ENCODE data around the gene KCNAB1.

The KCNAB1 gene

GRCh38 chr3:156368189-156368588 lies 247.8 kb downstream of the KCNAB1 start:
- no peak for DNase-seq (ENCODE audit: low read depth, low spot score)

GRCh38 chr3:156371701-156372100 lies 251.3 kb downstream of the KCNAB1 start:
- no peak for DNase-seq (ENCODE audit: low read depth, low spot score)

GRCh38 chr3:156373095-156373494 lies 252.7 kb downstream of the KCNAB1 start:
- DNase-seq (ENCODE audit: low read depth, low spot score) = no peak

GRCh38 chr3:156373654-156374053 lies 253.3 kb downstream of the KCNAB1 start:
- DNase-seq (ENCODE audit: low read depth, low spot score) = no peak

GRCh38 chr3:156376199-156376598 lies 255.8 kb downstream of the KCNAB1 start:
- DNase-seq (ENCODE audit: low read depth, low spot score) = no peak

- DNase-seq (ENCODE audit: low read depth, low spot score) = no peak
Measured at GRCh38 chr3:156377266-156377665, 256.9 kb downstream of the KCNAB1 start.

- DNase-seq (ENCODE audit: low read depth, low spot score) = no peak
Measured at GRCh38 chr3:156377718-156378117, 257.3 kb downstream of the KCNAB1 start.

GRCh38 chr3:156378871-156379270 lies 258.5 kb downstream of the KCNAB1 start:
- no peak for DNase-seq (ENCODE audit: low read depth, low spot score)

- DNase-seq (ENCODE audit: low read depth, low spot score) = no peak
Measured at GRCh38 chr3:156379327-156379726, 258.9 kb downstream of the KCNAB1 start.

- DNase-seq (ENCODE audit: low read depth, low spot score) = no peak
Measured at GRCh38 chr3:156381253-156381652, 260.9 kb downstream of the KCNAB1 start.

- no peak for DNase-seq (ENCODE audit: low read depth, low spot score)
Measured at GRCh38 chr3:156382458-156383346, 262.3 kb downstream of the KCNAB1 start.

GRCh38 chr3:156383441-156384025 lies 263.2 kb downstream of the KCNAB1 start:
- no peak for DNase-seq (ENCODE audit: low read depth, low spot score)

GRCh38 chr3:156388497-156389448 lies 268.4 kb downstream of the KCNAB1 start:
- no peak for DNase-seq (ENCODE audit: low read depth, low spot score)

GRCh38 chr3:156389449-156389950 lies 269.1 kb downstream of the KCNAB1 start:
- no peak for DNase-seq (ENCODE audit: low read depth, low spot score)

- DNase-seq (ENCODE audit: low read depth, low spot score) = no peak
Measured at GRCh38 chr3:156390846-156391245, 270.5 kb downstream of the KCNAB1 start.

GRCh38 chr3:156395961-156396710 lies 275.8 kb downstream of the KCNAB1 start:
- no peak for DNase-seq (ENCODE audit: low read depth, low spot score)

- DNase-seq (ENCODE audit: low read depth, low spot score) = no peak
Measured at GRCh38 chr3:156396851-156397250, 276.5 kb downstream of the KCNAB1 start.

GRCh38 chr3:156397534-156397933 lies 277.2 kb downstream of the KCNAB1 start:
- DNase-seq (ENCODE audit: low read depth, low spot score) = no peak

- no peak for DNase-seq (ENCODE audit: low read depth, low spot score)
Measured at GRCh38 chr3:156400062-156400461, 279.7 kb downstream of the KCNAB1 start.

GRCh38 chr3:156400735-156401134 lies 280.4 kb downstream of the KCNAB1 start:
- DNase-seq (ENCODE audit: low read depth, low spot score) = no peak

GRCh38 chr3:156404217-156404616 lies 283.8 kb downstream of the KCNAB1 start:
- DNase-seq (ENCODE audit: low read depth, low spot score) = no peak
